GM12873 (cell line): ENCODE data around the gene NANS.

Experiments used
- CTCF ChIP-seq: IDR thresholded peaks from 2 replicates; pipeline ENCODE4 v1.5.1; 2012; ENCODE audit warnings: low read depth, mild to moderate bottlenecking, moderate library complexity, low read length, control low read depth; ENCODE audit not compliant: insufficient read depth; ENCODE audit errors: missing control alignments

NANS gene

DNA sequence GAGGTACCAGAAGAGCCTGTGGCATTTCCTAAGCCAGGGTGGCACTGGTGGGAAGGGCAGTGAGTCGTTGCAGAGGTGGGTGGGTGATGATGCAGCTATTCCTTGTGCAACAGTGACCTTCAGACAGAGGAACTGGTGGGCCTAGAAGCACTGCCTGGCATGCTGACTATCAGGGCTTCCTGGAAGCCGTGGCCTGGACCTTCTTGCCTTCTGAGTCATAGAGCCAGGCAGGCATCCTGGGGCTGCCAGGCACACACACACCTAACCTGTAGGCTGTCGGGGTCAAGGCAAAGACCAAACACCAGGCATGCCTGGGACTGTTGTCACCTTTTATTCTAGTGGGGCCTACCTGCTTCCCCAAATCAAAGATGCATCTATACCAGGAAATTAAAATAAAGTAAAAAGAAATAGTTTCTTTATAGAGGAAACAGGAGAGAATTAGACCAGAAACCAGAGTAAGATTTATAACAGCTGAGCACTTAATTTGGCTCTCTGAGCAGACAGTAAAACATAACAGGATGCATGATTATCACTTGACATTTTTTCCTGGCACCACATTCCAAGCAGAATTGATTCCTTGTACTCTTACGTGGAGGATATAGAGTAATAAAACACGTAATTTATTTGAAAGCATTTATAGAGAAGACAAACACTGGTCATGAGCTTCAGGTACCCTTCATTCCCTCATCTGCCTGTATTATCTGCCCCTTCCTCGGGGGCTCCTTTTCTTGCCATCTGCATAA, 25.1 kb downstream of the NANS start:
- TF ChIP-seq CTCF: no peak

DNA sequence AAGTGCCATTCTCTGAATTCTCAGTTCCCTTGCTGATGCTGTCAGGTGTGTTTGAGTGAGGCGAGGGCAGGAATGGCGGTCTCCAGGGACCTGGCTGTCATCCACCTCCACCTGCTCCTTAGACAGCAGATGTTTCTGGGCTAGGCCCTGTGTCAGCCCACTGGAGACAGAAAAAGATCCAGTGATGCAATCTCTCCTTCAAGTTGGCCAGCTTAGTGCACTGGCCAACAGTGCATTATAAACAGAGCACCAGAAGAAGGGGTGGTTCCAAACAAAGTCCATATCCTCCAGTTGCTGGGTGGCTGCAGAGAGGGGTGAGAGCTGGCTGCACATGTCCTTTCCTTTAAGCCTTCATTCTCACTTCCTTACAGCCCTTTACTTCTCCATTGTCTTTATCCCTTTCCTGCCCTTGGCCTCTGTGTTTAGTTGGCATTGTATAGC, 26.5 kb downstream of the NANS start:
- TF ChIP-seq CTCF: no peak

DNA sequence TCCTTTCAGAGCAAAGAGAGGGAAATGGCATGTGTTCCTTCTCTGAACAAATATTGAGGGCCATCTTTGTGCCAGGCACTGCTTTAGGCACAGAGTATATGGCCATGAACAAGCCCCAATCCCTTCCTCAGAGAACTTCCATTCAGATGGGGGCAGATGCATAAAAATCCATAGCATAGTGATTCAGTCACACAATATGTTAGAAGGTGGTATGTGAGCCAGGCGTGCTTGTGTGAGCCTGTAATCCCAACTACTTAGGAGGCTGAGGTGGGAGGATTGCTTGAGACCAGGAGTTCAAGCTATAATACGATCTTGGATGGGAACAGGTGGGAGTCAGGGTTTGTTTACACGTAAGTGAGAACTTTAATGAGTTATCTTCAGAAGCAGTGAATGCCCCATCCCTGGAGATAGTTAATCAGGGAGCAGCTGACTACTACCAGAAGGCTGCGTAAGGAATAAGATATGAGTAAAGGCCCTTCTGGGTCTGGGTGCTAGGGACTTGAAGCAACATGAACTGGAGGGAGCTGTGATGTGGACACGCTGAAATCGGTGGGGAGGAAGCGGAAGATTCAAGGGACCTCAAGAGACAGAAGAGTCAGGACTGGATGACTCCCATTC, 27.1 kb downstream of the NANS start:
- no peak for TF ChIP-seq CTCF

- TF ChIP-seq CTCF: no peak
Measured at GRCh38 chr9:98084396-98084795, 27.9 kb downstream of the NANS start.

- TF ChIP-seq CTCF: no peak
Measured at GRCh38 chr9:98085058-98085457, 28.5 kb downstream of the NANS start.

- TF ChIP-seq CTCF: no peak
Measured at GRCh38 chr9:98085944-98086343, 29.4 kb downstream of the NANS start.

DNA sequence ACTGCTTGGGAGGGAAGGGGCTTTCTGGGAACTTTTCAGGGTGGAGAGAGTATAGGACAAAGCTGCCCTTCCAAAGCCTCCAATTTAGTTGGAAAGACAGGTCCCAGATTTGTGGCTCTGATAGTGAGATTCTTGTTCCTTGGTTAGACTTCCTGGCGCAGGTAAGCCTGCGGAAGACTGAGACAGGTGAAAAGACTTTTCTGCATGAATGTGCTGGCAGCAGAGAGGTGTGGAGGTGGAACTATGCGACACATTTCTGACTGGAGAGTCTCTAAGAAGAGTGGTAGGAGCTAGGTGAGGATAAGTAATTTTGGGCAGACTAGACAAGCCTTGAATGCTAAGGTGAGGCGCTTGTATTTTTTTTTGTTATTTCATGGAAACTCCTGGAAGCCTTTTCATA, 29.9 kb downstream of the NANS start:
- TF ChIP-seq CTCF: no peak
